Iris pigment epithelial cell (primary cell): ENCODE measurements around the gene ELP5.

Source experiments
- DNase-seq: peaks from one replicate; pipeline ENCODE4 v3.0.0-alpha.2; 2011; ENCODE audit warnings: low read depth

ELP5 gene

GRCh38 chr17:7256766-7257456 lies 4.9 kb downstream of the ELP5 start:
- DNase-seq: no peak

DNA sequence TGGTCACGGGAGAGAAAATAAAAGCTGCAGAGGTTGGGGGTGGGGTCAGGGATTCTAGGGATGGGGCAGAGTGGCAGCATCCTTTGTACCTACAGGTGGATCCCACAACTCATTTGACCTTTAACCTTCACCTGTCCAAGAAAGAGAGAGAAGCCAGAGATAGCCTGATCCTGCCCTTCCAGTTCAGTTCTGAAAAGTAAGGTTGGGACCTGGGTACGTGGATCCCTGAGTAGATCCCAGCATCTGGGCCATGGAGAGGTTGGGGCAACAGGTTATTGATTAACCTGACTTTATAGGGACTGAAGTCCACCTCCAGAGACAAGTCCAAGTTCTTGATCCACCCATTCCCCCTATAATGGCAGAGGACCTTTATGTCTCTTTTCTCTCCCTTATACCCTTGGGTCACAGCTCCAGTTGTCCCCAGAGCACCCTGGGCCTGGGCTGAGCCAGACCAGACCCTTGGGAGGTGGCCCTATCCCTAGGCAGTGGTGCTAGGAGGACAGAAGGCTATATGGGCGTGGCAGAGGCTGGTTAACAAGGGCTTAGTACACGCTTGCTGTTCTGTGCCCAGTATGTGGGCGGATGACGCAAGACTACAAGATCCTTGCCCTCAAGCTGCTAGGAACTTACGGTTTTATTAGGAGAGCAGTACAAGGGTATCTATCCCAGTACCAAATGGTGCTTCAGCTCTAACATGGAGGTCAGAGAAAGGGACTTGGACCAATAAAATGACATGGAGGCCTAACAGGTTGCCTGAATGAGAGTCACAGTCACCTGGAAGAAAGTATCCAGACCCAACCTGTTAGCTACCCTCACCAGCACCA lies 6.9 kb downstream of the ELP5 start:
- DNase-seq: peak; percentile 54

DNA sequence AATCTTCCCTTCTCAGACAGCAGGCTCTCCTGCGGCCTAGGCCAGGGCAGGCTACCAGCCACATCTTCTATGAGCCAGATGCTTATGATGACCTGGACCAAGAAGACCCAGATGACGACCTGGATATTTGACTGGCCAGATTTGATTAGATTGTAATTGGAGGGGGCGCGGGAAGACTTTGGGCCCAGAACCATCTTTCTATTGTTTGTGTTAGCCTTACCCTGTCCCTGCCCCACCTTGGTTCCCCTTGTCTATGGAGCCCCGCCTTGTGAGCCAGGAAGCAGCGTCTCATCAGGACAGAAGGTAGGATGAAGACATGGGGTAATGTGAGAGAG lies 7.5 kb downstream of the ELP5 start:
- DNase-seq: no peak

DNA sequence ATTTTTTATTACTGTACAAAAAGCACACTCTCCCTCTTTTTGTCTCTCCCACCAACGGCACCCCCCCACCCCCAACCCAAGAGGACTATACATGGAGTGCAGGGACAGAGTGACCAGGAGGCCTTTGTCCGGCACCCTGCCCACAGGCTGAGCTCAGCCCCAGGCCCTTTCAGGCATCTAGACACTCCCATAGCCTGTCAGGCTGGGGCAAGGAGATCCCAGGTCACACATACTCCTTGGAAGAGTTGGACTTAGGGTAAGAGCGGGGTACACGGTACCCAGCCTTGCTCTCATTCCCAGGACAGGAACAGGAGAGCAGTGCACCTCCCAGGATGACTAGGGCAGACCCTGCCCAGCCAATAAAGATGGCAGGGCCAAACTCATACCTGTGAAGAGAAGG lies 8.1 kb downstream of the ELP5 start:
- no peak for DNase-seq

- DNase-seq: no peak
Observed at GRCh38 chr17:7260651-7261378, 8.8 kb downstream of the ELP5 start.

DNA sequence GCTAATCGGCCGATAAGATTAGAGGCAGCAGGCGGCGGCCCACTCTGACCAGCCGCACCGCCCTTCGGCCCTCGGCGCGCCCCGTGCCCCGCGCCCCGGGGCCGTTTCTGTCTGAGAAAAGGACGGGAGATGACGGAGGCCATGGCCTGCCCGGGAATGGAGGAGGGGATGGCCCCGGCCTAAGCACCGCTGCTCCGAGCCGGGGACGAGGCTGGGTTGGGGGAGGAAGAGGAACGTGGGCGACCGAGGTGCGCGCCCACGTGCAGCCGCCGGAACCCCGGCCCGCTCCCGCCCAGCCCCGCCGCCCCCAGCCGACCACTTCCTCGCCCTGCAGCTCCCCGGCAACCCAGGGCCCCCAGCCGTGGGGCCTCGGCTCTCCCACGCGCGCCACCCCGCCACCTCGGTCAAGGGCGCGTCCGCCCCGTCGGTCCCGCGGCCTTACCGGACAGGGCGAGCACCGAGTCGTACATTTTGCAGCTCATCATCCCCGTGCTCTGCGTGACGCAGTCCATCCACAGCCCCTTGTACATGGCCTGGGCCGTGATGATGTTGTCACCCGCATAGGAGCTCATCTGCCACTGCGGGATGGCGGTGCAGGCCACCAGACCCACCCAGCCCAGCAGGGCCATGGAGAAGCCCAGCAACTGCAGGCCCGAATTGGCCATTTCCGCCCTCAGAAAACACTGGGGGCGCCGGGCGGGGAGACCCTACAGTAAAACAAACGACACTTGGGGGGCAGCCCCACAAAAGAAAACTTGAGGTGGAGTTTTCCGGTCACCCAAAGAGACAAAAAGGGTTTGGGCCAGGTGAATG lies 9.6 kb downstream of the ELP5 start:
- DNase-seq: no peak

- DNase-seq: no peak
Observed at GRCh38 chr17:7262192-7262934, 10.3 kb downstream of the ELP5 start, which contains the start of gene CLDN7. Gene CLDN7, minus strand, starts transcription at chr17:7262478. Its CDS starts 435 bp downstream, at chr17:7262043.

DNA sequence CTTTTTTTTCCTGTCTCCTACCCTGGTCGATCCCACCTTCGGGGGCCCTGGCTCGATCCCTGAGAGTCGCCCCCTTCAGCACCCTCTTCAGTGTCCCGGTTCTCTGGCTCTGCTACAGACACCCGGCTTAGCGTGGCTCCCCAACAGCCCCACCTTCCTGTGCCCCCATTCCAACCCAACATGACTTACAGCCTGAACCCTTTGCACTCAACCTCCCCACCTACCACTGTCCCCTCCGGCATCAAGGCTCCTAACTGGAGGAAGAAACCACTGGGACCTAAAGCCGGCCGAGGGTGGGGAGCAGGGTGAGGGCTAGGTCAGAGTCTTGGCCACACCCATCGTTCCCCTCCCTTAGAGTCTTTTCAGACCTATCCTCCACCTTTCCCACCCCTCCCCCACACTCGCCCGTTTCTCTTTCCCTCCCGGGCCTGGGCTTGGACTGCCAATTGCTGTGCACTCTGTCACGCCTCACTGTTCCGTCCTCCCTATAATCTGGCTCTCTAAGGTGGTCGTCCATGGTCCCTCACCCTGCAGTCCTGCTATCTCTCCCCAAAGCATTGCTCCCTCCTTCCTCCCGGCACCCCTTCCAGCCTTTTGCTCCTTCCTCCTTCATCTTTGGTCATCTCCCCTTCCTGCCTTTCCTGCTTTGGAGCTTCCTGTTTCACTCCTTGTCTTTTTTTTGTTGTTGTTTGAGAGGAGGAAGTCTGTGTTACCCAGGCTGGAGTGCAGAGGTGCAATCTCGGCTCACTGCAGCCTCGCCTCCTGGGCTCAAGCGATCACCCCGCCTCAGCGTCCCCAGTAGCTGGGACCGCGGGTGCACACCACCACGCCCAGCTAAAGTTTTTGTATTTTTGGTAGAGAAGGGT lies 11.2 kb downstream of the ELP5 start:
- DNase-seq: no peak

DNA sequence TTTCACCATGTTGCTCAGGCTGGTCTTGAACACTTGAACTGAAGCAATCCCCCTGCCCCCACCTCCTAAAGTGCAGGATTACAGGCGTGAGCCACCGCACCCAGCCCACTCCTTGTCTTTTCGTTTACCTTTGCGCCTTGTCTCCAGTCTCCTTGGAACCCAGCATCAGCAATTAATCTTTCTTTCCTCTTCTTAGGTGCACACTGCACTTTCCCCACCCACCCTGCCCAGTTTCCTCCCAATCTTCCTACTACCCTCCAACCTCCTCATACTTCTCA lies 11.7 kb downstream of the ELP5 start:
- no peak for DNase-seq

DNA sequence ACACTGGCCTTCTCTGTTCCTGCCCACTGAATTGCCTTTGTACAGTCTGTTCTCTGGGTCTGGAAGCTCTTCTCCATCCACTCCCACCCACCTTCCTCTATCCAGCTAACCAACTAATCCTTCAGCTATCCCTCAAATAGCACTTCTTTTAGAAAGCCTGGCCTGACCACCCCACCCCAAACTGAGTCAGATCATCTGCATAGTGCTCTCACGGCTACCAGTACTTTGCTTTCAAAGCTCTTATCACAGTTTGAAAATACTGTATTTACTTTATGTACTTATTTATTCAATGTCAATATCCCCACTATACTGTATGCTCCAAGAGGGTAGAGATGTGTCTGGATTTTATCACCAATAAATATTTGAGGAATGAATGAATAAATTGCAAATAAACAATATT lies 14.8 kb downstream of the ELP5 start:
- DNase-seq: peak; percentile 41

GRCh38 chr17:7279448-7279847 lies 27.4 kb downstream of the ELP5 start:
- no peak for DNase-seq

- peak; percentile 70 for DNase-seq
Observed at GRCh38 chr17:7280519-7281073, 28.6 kb downstream of the ELP5 start.

DNA sequence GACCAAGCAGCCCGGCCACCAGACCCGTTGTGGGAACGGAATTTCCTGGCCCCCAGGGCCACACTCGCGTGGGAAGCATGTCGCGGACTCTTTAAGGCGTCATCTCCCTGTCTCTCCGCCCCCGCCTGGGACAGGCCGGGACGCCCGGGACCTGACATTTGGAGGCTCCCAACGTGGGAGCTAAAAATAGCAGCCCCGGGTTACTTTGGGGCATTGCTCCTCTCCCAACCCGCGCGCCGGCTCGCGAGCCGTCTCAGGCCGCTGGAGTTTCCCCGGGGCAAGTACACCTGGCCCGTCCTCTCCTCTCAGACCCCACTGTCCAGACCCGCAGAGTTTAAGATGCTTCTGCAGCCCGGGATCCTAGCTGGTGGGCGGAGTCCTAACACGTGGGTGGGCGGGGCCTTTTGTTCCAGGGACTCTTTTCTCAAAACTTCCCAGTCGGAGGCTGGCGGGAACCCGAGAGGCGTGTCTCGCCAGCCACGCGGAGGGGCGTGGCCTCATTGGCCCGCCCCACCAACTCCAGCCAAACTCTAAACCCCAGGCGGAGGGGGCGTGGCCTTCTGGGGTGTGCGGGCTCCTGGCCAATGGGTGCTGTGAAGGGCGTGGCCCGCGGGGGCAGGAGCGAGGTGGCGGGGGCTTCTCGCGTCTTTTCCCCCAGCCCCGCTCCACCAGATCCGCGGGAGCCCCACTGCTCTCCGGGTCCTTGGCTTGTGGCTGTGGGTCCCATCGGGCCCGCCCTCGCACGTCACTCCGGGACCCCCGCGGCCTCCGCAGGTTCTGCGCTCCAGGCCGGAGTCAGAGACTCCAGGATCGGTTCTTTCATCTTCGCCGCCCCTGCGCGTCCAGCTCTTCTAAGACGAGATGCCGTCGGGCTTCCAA lies 29.3 kb downstream of the ELP5 start, which contains the start of gene SLC2A4:
Gene SLC2A4 (plus strand): TSS at position 645 of the 879 bp plus-strand sequence. CDS start 217 bp downstream, at position 862.
- DNase-seq: peak; percentile 92

DNA sequence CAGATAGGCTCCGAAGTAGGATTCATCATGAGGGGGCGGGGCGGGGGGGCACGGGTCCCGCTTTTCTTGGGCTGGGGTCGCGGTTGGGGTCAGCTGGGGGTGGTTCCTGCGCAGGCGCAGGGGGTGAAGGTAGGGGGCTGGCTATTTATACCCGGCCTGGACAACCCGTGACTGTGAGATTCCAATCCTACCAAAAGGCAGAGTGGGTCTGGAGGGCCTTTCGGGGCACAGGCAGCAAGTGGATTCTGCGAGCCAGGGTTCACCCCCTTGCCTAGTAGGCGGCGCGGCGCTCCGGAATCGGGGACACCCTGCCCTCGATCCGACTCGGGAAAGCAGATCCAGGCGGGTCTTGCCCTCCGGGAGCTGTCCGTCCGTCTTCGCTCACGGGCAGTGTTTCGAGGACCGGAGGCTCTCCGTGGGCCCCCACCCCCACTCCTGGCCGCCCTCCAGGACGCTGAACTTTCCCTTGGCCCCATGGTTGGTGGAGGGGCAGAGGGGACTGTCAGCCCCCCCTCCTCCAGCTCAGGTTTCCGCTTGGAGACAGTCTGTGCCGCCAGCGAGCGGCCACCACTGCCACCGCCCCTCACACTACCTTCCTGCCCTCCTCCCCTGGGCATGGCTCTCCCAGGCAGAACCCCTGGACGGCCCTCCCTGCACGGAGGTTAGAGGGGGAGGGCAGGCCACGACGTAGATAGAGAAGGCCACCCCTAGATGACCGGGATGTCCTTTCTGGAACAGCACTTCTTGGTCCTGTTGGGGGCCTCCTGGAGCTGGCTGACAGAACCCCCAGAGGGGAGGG lies 30.1 kb downstream of the ELP5 start:
- DNase-seq: no peak

DNA sequence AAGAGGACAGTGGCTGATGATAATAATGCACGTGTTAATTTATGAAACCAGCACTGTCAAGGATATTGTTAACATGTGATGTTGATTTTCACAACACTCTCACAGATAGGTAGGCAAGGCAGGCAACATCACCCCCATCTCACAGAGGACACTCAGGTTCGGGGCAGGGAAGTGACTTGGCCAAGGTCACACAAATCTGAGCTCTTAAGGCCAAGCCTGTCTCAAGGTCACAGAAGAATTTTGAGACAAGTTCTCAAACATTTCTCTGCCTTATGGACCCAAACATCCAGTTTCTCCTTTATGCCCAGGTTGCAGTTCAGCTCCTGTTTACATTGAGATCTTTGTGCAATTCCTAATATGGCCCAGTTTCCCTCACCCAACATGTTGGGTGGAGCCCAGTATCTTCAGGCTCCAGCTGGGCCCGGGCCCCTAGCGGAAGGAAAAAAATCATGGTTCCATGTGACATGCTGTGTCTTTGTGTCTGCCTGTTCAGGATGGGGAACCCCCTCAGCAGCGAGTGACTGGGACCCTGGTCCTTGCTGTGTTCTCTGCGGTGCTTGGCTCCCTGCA lies 30.8 kb downstream of the ELP5 start:
- no peak for DNase-seq

- no peak for DNase-seq
Observed at GRCh38 chr17:7283471-7284216, 31.6 kb downstream of the ELP5 start.

- no peak for DNase-seq
Observed at GRCh38 chr17:7284911-7285310, 32.9 kb downstream of the ELP5 start.
